Gastrocnemius medialis (tissue), 4 donors: ENCODE measurements around the gene FAM216B. TPM values are rescaled to one million over a fixed set of nuclear protein-coding genes. Genes with fewer than 3 reads are reported as not detected.

Experiments
- ATAC-seq, 2 donors: fragments of 150-250 bp; one replicate each; pipeline ENCODE4 v1.9.1; 2016
- DNase-seq, 2 donors: peaks; one replicate each; pipeline ENCODE4 v3.0.0-alpha.2; 2019
- H3K27ac ChIP-seq, 4 donors: fragments of 200-600 bp; sonication (generic); 1 replicate in 1 of 4; 2 replicates in 3 of 4; pipeline ENCODE4 v1.5.1; 2016 to 2018; ENCODE audit warnings: mild to moderate bottlenecking in 2 of 4, moderate library complexity in 1 of 4
- H3K27me3 ChIP-seq, 3 donors: fragments of 200-600 bp; sonication (generic) in 2 of 3; 1 replicate in 1 of 3; 2 replicates in 2 of 3; pipeline versions ENCODE4 v1.5.1 to v1.6.0; 2016 to 2019; ENCODE audit warnings: mild to moderate bottlenecking in 1 of 3, moderate library complexity in 1 of 3
- H3K36me3 ChIP-seq, 2 donors: fragments of 200-600 bp; sonication (generic) in 1 of 2; one replicate each; pipeline ENCODE4 v1.5.1; 2017 to 2018
- H3K4me1 ChIP-seq, 2 donors: fragments of 200-600 bp; sonication (generic) in 1 of 2; one replicate each; pipeline ENCODE4 v1.5.1; 2016 to 2017; ENCODE audit warnings: mild to moderate bottlenecking in 2 of 2
- H3K4me3 ChIP-seq, 4 donors: fragments of 200-600 bp; sonication (generic) in 3 of 4; 1 replicate in 1 of 4; 2 replicates in 3 of 4; pipeline ENCODE4 v1.5.1; 2016 to 2019; ENCODE audit warnings: mild to moderate bottlenecking in 2 of 4
- H3K9me3 ChIP-seq, 3 donors: fragments of 200-600 bp; sonication (generic) in 2 of 3; 1 replicate in 1 of 3; 2 replicates in 2 of 3; pipeline ENCODE4 v1.5.1; 2016 to 2019
- CTCF ChIP-seq, 5 experiments: fragments of 450-650 bp in 3 of 5; fragments of 200-600 bp in 2 of 5; sonication (generic) in 2 of 5; IDR thresholded peaks in 4 of 5; conservative IDR thresholded peaks in 1 of 5; 1 replicate in 4 of 5; 2 replicates in 1 of 5; pipeline ENCODE4 v1.5.1; 2016 to 2019; ENCODE audit warnings: antibody characterized with exemption in 5 of 5, mild to moderate bottlenecking in 3 of 5, moderate library complexity in 3 of 5
- POLR2A ChIP-seq, 2 donors: fragments of 450-650 bp; IDR thresholded peaks; one replicate each; pipeline ENCODE4 v1.6.1; 2017; ENCODE audit warnings: antibody characterized with exemption in 2 of 2, mild to moderate bottlenecking in 2 of 2, moderate library complexity in 2 of 2
- in situ Hi-C, 4 donors: fragments of 200-750 bp; cut with MboI; loops; one replicate each; pipeline versions ENCODE4 v1.15.0 to v1.8.0; 2017; ENCODE audit warnings: low sequenced_read_pairs in 4 of 4
- intact Hi-C: fragments of 100-400 bp; cut with DNase I; formaldehyde crosslinking; loops from one replicate; pipeline ENCODE4 v1.15.1; 2023; ENCODE audit warnings: low total_unique reads
- total RNA-seq, 4 donors: library from RNA; depleted of rRNA; stranded (reverse); fragments of >200 nt; gene quantifications; one replicate each; pipeline versions ENCODE4 v1.1.0 to v1.2.3, GENCODE V29; 2016

FAM216B gene
- not detected for total RNA-seq

GRCh38 chr13:42781352-42781751 is at the start of gene FAM216B:
TSS of gene FAM216B (plus strand) at chr13:42781584. CDS start at chr13:42784068, 2,484 bp downstream.
- no peak for TF ChIP-seq POLR2A (IDR thresholded peaks at IDR 0.05)
- TF ChIP-seq CTCF (IDR thresholded peaks at IDR 0.05 in 4 of 5, conservative IDR thresholded peaks at IDR 0.05 in 1 of 5): no peak
- H3K9me3 ChIP-seq: no peaks in the 10 kb centered on the region
- no peak for DNase-seq
- H3K36me3 ChIP-seq: no peaks in the 10 kb centered on the region
- no peaks in the 10 kb centered on the region for H3K27me3 ChIP-seq
- no peak for ATAC-seq
- H3K4me1 ChIP-seq: no peaks in the 10 kb centered on the region
- H3K27ac ChIP-seq: no peak within 1 kb of the TSS
- intact Hi-C loops (no loop called here), in situ Hi-C loops (no loop called here)
- no peak within 1 kb of the TSS for H3K4me3 ChIP-seq

- in situ Hi-C loops: no loop called here
- H3K27ac ChIP-seq: no peak overlapping the region
- H3K27me3 ChIP-seq: no peaks in the 10 kb centered on the region
- H3K4me1 ChIP-seq: no peaks in the 10 kb centered on the region
- TF ChIP-seq POLR2A (IDR thresholded peaks at IDR 0.05): no peak
- no peak for TF ChIP-seq CTCF (IDR thresholded peaks at IDR 0.05 in 4 of 5, conservative IDR thresholded peaks at IDR 0.05 in 1 of 5)
- intact Hi-C loops: no loop called here
- no peak for DNase-seq
- H3K9me3 ChIP-seq: no peaks in the 10 kb centered on the region
- ATAC-seq: no peak
- H3K36me3 ChIP-seq: no peaks in the 10 kb centered on the region
- H3K4me3 ChIP-seq: no peak overlapping the region
Measured at GRCh38 chr13:42732073-42732472, 49.3 kb upstream of the FAM216B start.

- in situ Hi-C loops: no loop called here
Measured at GRCh38 chr13:42733046-42733445, 48.3 kb upstream of the FAM216B start.

GRCh38 chr13:42735010-42735409 is 46.4 kb upstream of the FAM216B start:
- no peak for ATAC-seq
- H3K36me3 ChIP-seq: no peaks in the 10 kb centered on the region
- intact Hi-C loops: no loop called here
- no peaks in the 10 kb centered on the region for H3K9me3 ChIP-seq
- H3K4me3 ChIP-seq: no peak overlapping the region
- no peak for TF ChIP-seq POLR2A (IDR thresholded peaks at IDR 0.05)
- no peak for TF ChIP-seq CTCF (IDR thresholded peaks at IDR 0.05 in 4 of 5, conservative IDR thresholded peaks at IDR 0.05 in 1 of 5)
- no peaks in the 10 kb centered on the region for H3K27me3 ChIP-seq
- H3K4me1 ChIP-seq: no peaks in the 10 kb centered on the region
- in situ Hi-C loops: no loop called here
- no peak overlapping the region for H3K27ac ChIP-seq
- DNase-seq: no peak

More at GRCh38 chr13:42733046-42733445, 48.3 kb upstream of the FAM216B start:
- no peak for ATAC-seq
- Histone ChIP-seq H3K36me3 (no peaks in the 10 kb centered on the region), H3K27me3 (no peaks in the 10 kb centered on the region), H3K4me1 (no peaks in the 10 kb centered on the region), H3K27ac (no peak overlapping the region), H3K9me3 (no peaks in the 10 kb centered on the region), H3K4me3 (no peak overlapping the region)
- DNase-seq: no peak
- TF ChIP-seq POLR2A (IDR thresholded peaks at IDR 0.05): no peak
- no peak for TF ChIP-seq CTCF (IDR thresholded peaks at IDR 0.05 in 4 of 5, conservative IDR thresholded peaks at IDR 0.05 in 1 of 5)
- intact Hi-C loops: no loop called here

GRCh38 chr13:42740753-42741152 is 40.6 kb upstream of the FAM216B start:
- TF ChIP-seq POLR2A (IDR thresholded peaks at IDR 0.05): no peak
- no peak for TF ChIP-seq CTCF (IDR thresholded peaks at IDR 0.05 in 4 of 5, conservative IDR thresholded peaks at IDR 0.05 in 1 of 5)
- no peak overlapping the region for H3K4me3 ChIP-seq
- no peaks in the 10 kb centered on the region for H3K4me1 ChIP-seq
- H3K36me3 ChIP-seq: no peaks in the 10 kb centered on the region
- no peaks in the 10 kb centered on the region for H3K9me3 ChIP-seq
- intact Hi-C loops: no loop called here
- DNase-seq (peak in 1 of 2 donors; percentile 23), ATAC-seq (no peak)
- H3K27ac ChIP-seq: no peak overlapping the region
- no peaks in the 10 kb centered on the region for H3K27me3 ChIP-seq
- in situ Hi-C loops: no loop called here
